Purkinje cell (primary cell): ENCODE results near the gene PODXL. TPM values are rescaled to one million over a fixed set of nuclear protein-coding genes. Genes with fewer than 3 reads are reported as not detected.

Source experiments
- polyA plus RNA-seq: library from polyadenylated mRNA; unstranded; fragments of >200 nt; fragmentation: Nextera tagmentation; gene quantifications from 2 replicates; pipeline ENCODE4 v1.2.1, GENCODE V29; 2014

The PODXL gene
- 1.8 and 1.9 TPM in 2 replicates for polyA plus RNA-seq

DNA sequence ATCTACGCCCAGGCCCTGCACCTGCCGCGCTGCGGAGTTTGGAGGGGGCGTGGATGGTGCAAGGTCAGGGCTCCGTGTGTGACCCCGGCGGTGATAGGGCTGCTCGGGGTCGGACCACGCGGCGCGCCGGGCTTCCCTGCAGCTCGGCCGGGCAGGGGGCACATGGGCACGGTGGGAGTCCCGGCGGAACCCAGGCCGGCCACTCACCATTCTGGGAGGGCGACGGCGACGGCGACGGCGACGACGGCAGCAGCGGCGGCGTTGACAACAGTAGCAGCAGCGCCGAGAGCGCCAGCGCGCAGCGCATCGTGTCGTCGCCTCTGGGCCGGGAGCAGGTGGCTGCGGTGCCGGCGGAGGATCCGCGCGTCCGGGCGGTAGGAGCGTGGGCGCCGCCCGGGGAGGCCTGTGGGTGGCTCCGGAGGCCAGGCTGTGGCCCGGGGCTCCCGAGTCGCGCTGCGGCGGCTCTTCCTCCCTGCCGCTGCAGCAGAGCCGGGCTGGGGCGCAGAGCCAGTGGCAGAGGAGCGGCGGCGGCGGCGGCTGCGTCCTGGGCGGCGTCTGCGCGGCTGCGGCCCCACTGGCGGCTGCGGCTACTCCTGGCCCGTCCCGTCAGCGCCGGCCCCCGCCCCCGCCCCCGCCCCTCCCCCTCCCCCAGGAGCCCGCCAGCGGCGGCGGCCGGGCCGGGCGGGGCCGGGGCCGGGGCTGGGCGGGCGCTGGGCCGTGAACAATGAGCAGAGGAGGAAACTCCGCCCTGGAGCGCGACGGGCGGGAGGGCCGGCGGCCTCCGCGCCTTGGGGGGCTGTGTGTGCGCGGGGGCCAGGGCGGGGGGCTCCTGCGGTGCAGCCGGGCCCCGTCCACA lies at the start of gene PODXL:
TSS of gene PODXL (minus strand) at position 576 of the 856 bp plus-strand sequence. CDS start at position 307, 269 bp downstream.

Other genes with a start within 250 kb of the PODXL start
- gene MKLN1, start 228.8 kb downstream of the PODXL start, polyA plus RNA-seq, result 25.8 and 29.3 TPM in 2 replicates